HuH-7.5 (cell line): ENCODE results near the gene OASL.

ENCODE experiments used
- DNase-seq: peaks from one replicate; pipeline ENCODE4 v3.0.0; 2011; ENCODE audit warnings: low spot score

The OASL gene

GRCh38 chr12:121015825-121016766, 22.9 kb downstream of the OASL start, which contains the start of gene C12orf43:
TSS of gene C12orf43 (minus strand) at chr12:121016487. CDS start at chr12:121016474, 13 bp downstream.
- peak; percentile 38 for DNase-seq

DNA sequence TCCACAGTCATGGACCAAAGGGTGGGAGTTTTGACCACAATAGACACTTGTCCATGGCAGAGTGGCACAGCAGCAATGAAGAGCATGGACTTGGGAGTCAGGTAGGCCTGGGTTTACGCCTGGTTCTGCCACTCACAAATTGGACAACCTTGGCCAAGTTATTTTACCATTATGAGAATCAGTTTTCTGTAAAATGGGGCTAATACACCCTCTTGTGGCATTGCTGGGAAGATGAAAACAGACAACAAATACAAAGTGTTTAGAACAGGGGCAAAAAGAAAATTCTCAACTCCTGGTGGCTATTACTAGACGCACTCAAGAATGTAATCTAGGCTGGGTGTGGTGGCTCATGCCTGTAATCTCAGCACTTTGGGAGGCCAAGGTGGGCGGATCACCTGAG, 25.3 kb downstream of the OASL start:
- no peak for DNase-seq

- DNase-seq = no peak
Observed at GRCh38 chr12:121011820-121012219, 27.2 kb downstream of the OASL start.

GRCh38 chr12:121010860-121011259, 28.2 kb downstream of the OASL start:
- no peak for DNase-seq

DNA sequence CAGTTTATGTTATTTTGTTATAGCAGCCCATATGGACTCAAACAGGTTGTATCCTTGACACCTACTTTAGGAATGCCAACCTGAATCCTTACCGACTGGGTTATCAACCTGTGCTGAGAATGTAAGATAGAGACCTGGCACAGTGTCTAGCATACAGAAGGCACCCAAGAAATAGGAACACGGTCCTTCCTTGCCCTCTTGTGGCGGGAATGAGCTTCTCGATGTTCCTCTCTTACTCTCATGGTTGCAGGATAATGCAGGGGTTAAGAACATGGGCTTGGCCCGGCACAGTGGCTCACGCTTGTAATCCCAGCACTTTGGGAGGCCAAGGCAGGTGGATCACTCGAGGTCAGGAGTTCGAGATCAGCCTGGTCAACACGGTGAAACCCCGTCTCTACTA, 29.3 kb downstream of the OASL start:
- no peak for DNase-seq

DNA sequence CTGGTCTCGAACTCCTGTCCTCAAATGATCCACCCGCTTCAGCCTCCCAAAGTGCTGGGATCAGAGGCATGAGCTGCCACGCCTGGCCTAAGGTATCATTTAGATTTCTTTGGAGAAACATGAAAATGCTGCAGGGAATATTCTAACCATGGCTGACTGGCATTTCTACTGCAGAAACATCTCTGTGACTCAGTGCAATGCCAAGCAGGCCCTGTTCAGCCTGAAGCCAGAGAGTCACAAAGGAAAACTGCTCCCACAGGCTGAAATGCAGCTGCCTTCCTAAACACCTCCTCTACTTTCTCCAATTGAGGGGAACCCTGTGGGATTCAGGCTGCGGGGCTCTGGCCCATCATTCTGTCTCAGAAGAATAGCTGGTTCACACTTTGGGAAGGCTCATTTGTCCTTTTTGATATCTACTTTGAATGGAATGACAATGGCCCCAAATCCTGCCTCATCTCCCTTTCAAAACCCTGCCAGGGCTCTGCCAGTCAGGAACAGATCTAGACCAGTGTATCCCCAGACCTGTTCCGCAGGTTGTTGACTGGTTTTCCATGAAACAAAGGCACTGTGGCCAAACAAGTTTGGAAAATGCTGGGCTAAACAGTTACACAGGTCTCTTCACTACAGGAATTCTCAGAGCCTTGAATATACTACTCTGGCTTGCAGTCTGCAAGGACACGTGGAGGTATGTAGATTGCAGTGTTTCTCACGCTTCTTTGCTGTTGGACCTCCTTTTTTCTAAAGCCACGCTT, 30.5 kb downstream of the OASL start:
- no peak for DNase-seq

DNA sequence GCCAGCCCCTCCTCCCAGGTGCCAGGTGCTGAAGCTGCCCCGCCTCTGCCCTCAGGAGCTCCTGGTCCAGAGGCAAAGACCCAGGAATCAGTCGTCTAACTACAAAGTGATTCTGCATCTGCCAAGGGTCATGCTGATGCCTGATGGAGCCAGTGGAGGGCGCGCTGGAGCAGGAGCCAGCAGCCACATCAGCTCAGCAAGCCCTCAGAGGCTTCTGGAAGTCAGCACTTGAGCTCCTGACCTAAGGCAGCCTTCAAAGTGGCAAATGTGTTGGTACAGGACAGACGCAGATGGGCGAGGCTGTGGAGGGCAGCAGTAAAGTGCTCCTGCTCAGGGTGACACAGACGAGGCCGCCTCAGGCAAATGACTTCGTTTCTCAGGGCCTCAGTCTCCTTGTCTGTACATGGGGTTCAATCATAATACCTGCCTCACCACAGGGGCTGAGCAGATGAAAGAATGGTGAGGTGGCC, 33.7 kb downstream of the OASL start:
- peak; percentile 38 for DNase-seq

GRCh38 chr12:121004253-121004815, 34.7 kb downstream of the OASL start:
- DNase-seq = no peak

DNA sequence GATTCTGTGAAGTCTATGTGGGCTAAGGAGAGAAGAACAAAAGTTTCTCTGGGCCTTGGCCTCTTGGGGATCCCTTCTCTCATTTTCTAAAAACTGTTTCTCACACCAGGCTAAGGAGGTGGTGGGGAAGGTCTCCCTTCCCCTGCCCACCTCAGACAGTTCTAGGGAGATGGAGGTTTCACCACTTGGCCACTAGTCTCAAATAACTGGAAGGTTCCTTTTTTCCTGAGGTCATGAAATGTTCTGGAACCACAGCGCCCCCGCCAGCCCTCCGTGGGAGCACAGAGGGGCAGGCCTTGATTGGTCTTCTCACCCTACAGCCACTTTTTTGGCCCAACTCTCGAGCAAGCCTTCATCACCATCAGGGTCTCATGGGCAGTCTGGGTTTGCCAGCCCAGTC, 35.4 kb downstream of the OASL start:
- no peak for DNase-seq

DNA sequence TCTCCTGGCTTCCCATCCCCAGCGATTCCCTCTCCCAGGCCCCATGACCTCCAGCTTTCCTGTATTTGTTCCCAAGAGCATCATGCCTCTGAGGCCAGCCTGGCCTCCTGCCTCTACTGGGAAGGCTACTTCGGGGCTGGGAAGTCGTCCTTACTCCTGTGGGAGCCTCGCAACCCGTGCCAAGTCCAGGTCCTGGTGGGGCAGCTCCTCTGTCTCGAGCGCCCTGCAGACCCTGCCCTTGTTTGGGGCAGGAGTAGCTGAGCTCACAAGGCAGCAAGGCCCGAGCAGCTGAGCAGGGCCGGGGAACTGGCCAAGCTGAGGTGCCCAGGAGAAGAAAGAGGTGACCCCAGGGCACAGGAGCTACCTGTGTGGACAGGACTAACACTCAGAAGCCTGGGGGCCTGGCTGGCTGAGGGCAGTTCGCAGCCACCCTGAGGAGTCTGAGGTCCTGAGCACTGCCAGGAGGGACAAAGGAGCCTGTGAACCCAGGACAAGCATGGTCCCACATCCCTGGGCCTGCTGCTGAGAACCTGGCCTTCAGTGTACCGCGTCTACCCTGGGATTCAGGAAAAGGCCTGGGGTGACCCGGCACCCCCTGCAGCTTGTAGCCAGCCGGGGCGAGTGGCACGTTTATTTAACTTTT, 37.1 kb downstream of the OASL start:
- DNase-seq = no peak

- no peak for DNase-seq
Observed at GRCh38 chr12:121001060-121001459, 38.0 kb downstream of the OASL start.

- DNase-seq = no peak
Observed at GRCh38 chr12:121000530-121000929, 38.5 kb downstream of the OASL start.

- no peak for DNase-seq
Observed at GRCh38 chr12:120999191-121000120, 39.6 kb downstream of the OASL start.

- DNase-seq = no peak
Observed at GRCh38 chr12:120998435-120998834, 40.6 kb downstream of the OASL start.

GRCh38 chr12:120997448-120997847, 41.6 kb downstream of the OASL start:
- DNase-seq = no peak

- no peak for DNase-seq
Observed at GRCh38 chr12:120996133-120996746, 42.8 kb downstream of the OASL start.

DNA sequence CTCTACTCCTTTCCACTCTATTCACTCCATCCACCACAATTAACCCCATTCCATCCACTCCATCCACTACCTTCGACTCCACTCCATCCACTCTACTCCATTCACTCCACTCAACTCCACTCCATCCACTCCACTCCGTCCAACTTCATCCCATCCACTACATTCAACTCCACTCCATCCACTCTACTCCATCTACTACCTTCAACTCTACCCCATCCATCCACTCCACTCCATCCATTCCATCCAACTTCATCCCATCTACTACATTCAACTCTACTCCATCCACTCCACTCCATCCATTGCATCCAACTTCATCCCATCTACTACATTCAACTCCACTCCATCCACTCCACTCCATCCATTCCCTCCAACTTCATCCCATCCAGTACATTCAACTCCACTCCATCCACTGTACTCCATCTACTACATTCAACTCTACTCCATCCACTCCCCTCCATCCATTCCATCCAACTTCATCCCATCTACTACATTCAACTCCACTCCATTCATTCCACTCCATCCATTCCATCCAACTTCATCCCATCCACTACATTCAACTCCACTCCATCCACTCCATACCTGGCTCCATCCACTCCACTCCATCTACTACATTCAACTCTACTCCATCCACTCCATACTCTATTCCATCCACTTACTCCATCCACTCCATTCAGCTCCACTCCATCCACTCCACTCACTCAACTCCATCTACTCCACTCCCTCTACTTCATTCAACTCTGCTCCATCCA, 44.3 kb downstream of the OASL start:
- no peak for DNase-seq

DNA sequence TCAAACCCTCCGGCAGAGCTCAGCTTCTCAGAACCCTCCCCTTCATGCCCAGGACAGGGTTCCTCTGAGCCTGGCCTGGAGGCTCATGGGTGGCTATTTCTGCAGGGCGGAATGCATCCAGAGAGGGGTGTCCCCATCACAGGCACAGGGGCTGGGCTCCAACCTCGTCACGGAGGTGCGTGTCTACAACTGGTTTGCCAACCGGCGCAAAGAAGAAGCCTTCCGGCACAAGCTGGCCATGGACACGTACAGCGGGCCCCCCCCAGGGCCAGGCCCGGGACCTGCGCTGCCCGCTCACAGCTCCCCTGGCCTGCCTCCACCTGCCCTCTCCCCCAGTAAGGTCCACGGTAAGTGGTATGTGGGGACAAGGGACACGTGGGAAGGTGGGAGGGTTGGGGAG, 45.0 kb downstream of the OASL start:
- DNase-seq = no peak

GRCh38 chr12:120993496-120993895, 45.5 kb downstream of the OASL start:
- no peak for DNase-seq

- no peak for DNase-seq
Observed at GRCh38 chr12:120992989-120993388, 46.1 kb downstream of the OASL start.
